Measurements from ENCODE around the gene AMER3.

AMER3 gene

GRCh38 chr2:130785466-130786055, 30.2 kb downstream of the AMER3 start:
- DNase-seq, result no peak

DNA sequence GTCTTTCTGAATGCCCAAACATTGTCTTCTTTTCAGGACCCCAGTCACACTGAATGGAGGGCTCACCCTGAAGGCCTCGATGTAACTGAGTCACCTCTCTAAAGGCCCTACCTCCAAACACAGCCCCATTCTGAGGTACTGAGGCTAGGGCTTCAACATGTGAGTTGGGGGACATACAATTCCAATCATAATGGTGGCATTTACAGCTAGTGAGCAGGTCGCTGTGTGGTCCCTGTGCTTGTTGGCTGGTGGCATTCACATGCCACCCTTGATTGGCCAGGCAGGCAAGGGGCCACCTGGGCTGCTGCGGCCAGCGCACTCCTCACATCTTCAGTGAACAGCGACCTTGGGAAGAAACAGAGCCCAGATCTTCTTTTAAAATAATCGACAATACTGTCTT, 30.7 kb downstream of the AMER3 start:
- no peak for DNase-seq

DNA sequence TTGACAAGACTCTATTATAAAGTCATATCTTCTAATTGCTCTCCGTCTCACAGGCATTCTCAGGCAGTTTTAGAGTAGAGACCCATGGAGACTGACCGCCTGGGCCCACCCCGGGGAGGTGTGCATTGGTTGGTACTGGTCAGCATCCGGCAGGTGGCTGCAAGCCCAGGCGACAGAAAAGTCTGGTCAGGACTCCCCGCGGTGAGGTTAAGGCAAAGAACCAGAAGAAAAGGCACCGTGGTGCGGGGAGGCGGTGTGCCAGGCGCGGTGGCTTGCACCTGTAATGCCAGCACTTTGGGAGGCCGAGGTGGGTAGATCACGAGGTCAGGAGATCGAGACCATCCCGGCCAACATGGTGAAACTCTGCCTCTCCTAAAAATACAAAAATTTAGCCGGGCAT, 32.5 kb downstream of the AMER3 start:
- DNase-seq, result no peak

GRCh38 chr2:130790312-130790711, 35.0 kb downstream of the AMER3 start:
- DNase-seq, result no peak

- DNase-seq, result no peak
These were observed 35.7 kb downstream of the AMER3 start for GRCh38 chr2:130790804-130791616.

DNA sequence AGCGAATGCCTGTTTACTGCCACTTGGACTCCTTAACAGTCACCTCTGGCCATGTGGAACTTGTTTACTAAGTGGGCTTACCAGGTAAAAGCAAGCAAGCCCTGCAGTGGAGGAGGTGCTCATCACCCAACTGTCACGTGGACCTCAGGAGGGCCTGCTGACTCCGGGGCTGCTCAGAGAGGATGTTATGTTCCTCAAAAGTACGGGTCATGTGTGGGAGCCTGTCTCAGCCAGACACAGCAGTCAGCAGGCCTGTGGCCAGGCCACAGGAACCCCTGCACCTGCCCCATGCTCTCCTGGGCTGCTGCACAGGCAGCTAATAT, 36.2 kb downstream of the AMER3 start:
- DNase-seq, result no peak

DNA sequence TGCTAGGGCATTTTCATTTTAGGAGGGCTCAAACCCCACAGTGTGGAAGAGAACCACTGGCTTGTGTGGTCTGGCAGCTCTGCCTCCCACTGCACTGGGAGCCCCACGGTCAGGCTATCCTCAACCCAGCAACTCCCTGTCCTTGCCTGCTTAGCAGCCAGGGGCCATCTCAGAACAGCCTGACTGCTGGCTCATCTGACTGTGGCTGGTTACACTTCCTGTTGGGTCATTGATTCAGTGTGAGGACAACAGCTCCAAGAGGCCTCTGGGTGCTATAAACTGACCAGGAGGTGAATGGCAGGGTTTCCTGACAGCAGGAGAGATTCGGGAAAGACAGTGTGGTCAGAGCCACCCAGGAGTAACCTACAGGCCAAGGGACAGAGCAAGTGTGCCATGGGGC, 40.1 kb downstream of the AMER3 start:
- no peak for DNase-seq

DNA sequence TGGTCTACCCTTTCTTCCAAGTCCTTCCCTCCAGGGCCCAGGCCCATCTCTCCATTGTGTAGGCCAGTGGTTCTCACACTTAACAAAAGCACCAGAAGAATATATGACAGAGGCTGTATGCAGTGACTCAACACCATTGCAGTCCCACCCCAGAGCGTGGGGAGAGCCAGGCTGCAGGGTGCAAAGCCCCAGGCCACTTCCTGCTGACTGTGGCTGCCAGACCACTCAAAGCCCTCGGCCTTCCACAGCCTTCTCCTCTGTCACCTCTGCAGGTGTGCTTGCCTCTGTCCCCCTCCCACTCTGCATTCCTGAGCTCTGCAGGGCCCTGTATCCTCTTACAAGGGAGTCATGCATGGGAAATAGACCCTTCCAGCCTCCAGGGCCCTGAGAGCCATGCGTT, 41.0 kb downstream of the AMER3 start:
- DNase-seq, result no peak

DNA sequence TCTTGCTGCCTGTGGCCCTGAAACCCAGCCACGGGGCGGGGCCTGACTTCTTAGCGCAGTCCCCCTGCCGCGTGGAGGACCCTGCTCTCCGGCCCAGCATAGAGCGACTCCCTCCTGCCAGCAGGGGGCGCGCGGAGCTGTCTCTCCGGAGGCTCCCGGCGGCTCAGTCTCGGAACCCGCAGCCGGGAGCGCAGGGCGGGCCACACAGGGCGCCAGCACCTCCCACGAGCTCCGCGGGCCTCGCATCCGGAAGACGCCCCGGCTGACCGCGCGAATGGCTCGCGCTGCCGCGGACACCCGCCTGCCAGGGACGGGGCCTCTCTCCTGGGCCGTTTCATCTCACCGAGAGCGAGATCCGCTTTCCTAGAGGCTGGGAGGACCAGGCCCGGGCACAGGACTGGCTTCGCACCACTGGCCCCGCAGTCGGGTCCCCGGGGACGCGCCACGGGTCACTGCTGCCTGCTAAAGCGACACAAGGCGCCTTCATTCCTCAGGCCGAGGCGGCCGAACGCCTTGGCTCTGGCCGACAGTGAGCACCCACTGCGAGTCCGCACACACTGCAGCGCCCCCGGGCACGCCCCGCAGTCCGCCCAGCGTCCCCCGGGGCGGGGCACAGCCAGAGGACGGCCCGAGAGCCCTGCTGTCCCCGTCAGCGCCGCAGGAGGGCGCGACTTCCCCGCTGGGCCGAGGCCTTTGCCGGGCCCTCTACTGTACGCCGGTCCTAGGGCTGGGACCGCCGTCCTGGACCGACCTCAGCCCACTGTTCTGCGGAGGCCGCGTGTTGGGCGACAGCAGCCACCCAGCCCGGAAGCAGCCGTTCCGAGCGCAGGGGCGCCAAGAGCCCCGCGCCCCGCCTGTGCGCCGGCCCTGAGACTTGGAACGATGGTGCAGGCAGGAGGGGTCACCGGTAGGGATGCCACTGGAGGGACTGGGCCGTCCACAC, 42.4 kb downstream of the AMER3 start:
- DNase-seq, result peak; percentile 58

- no peak for DNase-seq
These were observed 43.3 kb downstream of the AMER3 start for GRCh38 chr2:130798472-130799218.

DNA sequence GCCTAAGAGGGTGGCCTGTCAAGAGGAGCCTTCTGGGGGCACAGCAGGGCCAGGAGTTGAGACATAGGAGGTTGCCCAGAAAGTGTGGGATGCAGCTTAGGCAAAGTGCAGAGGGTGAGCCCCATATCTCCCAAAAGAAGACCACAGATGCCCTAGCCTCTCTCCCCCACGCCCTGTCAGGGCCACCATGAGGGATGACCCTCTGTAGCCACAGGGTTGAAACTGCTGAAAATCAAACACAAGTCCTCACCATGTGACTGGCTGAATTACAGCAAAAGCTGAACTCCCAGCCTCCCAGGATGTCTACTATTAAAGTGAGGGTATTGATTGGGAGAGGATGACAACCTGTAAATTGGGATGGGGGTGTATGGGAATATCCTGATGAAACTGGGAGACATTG, 44.0 kb downstream of the AMER3 start:
- DNase-seq, result no peak

- no peak for DNase-seq
These were observed 50.3 kb downstream of the AMER3 start for GRCh38 chr2:130805613-130806012.

DNA sequence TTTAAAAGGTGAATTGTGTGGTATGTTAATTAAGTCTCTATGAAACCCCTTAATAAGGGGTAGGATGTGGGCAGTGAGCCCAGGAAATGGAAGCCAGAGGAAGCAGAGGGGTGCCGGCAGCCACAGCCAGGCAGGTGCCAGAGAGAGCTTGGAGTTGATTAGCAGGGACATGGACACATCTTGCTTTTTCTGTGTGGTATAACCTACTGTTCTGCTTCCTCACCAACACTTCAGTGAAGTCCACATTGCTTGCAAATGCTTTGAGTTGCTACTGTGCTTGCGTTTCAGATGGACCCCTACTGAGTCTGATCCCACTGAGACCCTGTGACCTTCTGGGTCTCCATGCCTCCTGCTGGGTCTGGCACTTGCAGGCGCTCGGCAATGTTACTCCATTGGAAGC, 51.0 kb downstream of the AMER3 start:
- DNase-seq, result no peak

DNA sequence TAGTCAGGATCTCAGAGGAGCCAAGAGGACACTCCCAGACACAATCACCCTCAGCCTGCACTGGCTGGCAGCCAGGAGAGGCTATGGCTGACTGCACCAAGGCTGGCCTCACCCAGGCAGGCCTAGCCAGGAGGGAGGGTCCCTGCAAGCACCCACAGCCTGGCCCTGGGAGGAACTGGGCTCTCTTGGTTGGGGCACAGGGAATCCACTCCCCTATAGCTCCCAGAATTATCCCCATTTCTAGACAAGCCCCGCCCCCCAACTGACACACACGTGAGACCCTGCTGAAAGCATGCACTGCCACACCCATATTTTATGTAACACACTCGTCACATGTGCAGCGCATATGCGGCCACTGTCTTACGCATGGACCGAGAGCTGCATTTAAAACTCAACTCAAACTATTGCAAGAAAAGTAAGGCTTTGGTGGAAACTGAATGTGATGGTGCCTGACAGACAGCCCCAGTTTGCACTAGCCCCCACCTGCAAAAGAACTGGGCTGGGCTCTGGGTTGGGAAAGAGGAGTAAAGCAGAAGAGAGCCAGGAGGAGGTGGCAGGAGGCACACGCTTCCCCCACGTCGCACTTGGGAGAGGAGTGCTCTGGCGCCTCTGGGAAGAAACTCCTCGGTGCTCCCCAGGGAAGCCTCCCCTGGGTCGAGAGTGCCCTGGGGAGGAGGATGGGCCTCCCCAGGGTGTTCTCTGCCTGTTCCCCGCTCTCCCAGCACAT, 52.5 kb downstream of the AMER3 start:
- DNase-seq, result no peak

DNA sequence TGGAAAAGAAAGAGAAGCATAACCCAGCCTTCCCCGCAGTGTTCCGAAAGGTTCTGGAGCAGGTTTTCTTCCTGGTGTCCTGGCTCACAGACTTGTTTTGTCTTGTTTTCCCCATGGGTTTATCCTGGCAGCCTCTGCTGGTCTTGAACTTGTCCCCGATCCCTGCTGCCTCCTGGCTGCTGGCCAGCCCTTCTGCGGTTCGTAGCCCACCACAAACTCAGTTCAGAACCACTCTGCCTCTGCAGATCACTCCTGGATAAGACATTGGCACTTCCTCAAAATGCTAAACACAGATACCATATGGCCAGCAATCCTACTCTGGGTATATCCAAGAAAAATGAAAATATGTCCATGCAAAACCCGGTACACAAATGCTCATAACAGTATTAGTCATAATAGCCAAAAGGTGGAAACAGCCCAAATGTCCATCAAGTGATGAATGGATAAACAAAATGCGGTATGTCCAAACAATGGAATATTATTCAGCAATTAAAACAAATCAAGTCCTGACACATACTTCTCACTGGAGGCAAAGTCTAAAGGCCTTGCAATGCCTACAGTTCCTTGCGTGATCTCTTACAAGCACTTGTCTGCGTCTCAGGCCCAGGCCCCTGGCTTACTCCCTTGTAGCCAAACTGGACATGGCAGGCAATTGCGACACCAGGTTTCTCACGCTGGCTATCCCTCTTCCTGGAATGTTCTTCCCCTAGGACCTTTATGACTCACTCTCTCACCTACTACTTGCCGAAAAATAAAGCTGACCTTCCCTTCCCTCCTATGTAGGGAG, 53.3 kb downstream of the AMER3 start:
- no peak for DNase-seq

DNA sequence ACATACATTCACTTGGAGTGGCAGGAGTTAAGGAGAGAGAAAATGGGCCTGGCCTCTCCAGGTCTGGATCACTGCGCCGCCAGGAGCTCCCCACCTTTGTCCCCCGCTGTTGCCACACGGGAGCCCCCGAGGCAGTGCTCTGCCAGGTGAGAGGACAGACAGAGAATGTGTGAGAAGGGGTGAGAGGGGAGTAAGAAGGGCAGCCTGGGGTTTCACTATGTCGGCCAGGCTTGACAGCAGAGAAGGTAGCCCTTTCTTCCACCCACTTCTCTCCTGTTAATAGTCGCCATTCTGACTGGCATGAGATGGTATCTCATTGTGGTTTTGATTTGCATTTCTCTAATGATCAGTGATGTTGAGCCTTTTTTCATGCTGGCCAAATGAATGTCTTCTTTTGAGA, 55.1 kb downstream of the AMER3 start:
- DNase-seq, result no peak

- no peak for DNase-seq
These were observed 58.4 kb downstream of the AMER3 start for GRCh38 chr2:130813722-130814121.

DNA sequence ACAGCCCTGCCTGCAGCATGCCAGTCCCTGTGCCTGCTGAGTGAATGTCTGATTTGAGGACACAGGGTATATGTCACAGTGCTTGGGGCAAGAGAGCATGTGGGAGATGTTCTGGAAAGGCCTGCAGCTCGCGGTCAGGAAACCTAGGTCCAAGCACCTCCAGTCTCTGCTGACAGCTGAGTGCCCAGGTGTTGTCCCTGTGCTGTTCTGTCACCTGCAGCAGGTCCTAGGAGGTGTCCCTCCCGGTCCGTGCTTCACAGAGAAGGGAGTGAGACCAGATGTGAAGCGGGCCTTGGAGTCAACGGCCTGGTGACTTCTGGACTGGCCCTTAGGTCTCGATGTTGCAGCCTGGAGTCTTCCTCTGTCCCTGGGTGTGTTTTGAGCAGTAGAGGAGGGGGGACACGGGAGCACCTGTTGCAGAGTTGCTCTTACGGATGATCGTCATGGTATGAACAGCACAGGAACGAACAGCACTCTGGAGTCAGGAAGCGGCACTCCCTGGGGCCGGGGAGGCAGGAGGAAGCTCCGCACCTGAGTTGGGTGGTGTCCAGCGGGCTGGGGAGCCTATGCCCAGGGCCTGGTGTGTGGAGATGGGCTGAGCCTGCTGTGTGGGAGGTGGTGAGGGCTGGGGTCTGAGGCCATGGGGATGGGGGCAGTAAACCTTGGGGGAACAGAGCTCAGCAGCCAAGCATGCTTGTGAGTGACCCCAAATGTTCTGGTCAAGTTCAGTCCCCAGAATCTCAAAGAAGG, 59.8 kb downstream of the AMER3 start:
- DNase-seq, result no peak
